SU-DHL-6 (cell line): Measurements from ENCODE around the gene SESN2.

ENCODE experiments used
- H2AFZ ChIP-seq: fragments of 200-600 bp; sonication (generic); 2 replicates; pipeline ENCODE4 v1.6.1; 2014; ENCODE audit warnings: low read depth, mild to moderate bottlenecking, moderate library complexity, mixed read lengths, antibody characterized with exemption, low read length; ENCODE audit not compliant: severe bottlenecking
- H3F3A ChIP-seq: fragments of 200-600 bp; shearing (Covaris generic); 2 replicates; pipeline ENCODE4 v1.6.0; 2016; ENCODE audit warnings: antibody characterized with exemption, mild to moderate bottlenecking; ENCODE audit not compliant: insufficient read depth
- H3K27ac ChIP-seq: fragments of 200-600 bp; sonication (generic); 2 replicates; pipeline ENCODE4 v1.5.1; 2016; ENCODE audit warnings: low read depth, mild to moderate bottlenecking, low read length, moderate library complexity, mixed read lengths
- H3K27me3 ChIP-seq: fragments of 200-600 bp; sonication (generic), shearing (Covaris generic); 2 replicates; pipeline ENCODE4 v1.6.0; 2014; ENCODE audit warnings: mild to moderate bottlenecking, low read length
- H3K36me3 ChIP-seq: fragments of 200-600 bp; sonication (generic); 2 replicates; pipeline ENCODE4 v1.6.1; 2014; ENCODE audit warnings: mild to moderate bottlenecking, low read length, mixed read lengths
- H3K4me2 ChIP-seq: fragments of 300-600, 200-600 bp; shearing (Covaris generic), sonication (generic); 2 replicates; pipeline ENCODE4 v1.6.0; 2014; ENCODE audit warnings: low read length, low read depth, mild to moderate bottlenecking; ENCODE audit not compliant: poor library complexity, severe bottlenecking
- H3K4me3 ChIP-seq: fragments of 200-600 bp; sonication (generic); 2 replicates; pipeline ENCODE4 v1.5.1; 2014; ENCODE audit warnings: antibody characterized with exemption, low read length, mild to moderate bottlenecking, mixed read lengths; ENCODE audit not compliant: insufficient read depth, poor library complexity, severe bottlenecking
- H3K79me2 ChIP-seq: fragments of 200-600 bp; sonication (generic); 2 replicates; pipeline ENCODE4 v1.6.1; 2014; ENCODE audit warnings: mild to moderate bottlenecking, low read length, moderate library complexity; ENCODE audit not compliant: insufficient read depth
- H3K9ac ChIP-seq: fragments of 200-600 bp; sonication (generic); 2 replicates; pipeline ENCODE4 v1.7.0; 2014; ENCODE audit warnings: mild to moderate bottlenecking, low read length
- H3K9me2 ChIP-seq: fragments of 200-600 bp; sonication (generic); replicated peaks from 2 replicates; pipeline ENCODE4 v1.6.1; 2014; ENCODE audit warnings: low read length; ENCODE audit not compliant: insufficient read depth
- H3K9me3 ChIP-seq: fragments of 200-600 bp; sonication (generic); 2 replicates; pipeline ENCODE4 v1.6.1; 2014; ENCODE audit warnings: low read length, mixed read lengths; ENCODE audit not compliant: insufficient read depth
- H4K20me1 ChIP-seq: fragments of 200-600 bp; sonication (generic); 2 replicates; pipeline ENCODE4 v1.6.1; 2014; ENCODE audit warnings: low read depth, mild to moderate bottlenecking, antibody characterized with exemption, low read length, moderate library complexity, mixed read lengths
- EZH2phosphoT487 ChIP-seq: fragments of 200-600 bp; sonication (generic), shearing (Covaris generic); conservative IDR thresholded peaks from 2 replicates; pipeline ENCODE4 v1.6.1; 2018; ENCODE audit warnings: mild to moderate bottlenecking, antibody characterized with exemption, low read length, moderate library complexity, mixed read lengths
- TF ChIP-seq, protein P1 (sequence below): fragments of 200-600 bp; sonication (generic); IDR thresholded peaks from one replicate; pipeline ENCODE4 v1.5.1; 2017; ENCODE audit warnings: antibody characterized with exemption, mild to moderate bottlenecking, low read length, moderate library complexity; ENCODE audit not compliant: insufficient read depth, poor library complexity, severe bottlenecking

The SESN2 gene

DNA sequence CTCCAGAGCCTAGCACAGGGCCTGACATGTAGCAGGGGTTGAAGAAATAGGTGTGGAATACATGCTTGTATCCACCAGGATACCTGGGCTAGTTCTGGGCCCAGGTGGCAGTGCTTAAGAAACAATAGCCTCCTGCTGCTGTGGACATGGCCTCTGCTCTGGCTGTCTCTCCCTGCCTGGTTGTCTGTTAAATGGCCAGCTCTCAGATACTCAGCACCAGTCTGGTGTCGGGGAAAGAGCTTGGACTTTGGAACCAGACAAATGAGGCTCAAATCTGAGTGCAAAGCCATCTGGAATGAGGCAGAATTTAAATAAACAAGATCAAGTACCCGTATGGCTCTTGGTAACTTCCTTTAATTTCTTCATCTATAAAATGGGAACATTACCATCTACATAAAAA is 31.5 kb downstream of the SESN2 start:
- Histone ChIP-seq H3K9me2 (no peaks in the 10 kb centered on the region), H3K36me3 (no peaks in the 10 kb centered on the region), H3K9me3 (no peaks in the 10 kb centered on the region), H4K20me1 (no peaks in the 10 kb centered on the region), H3K27ac (no peak overlapping the region), H3K4me3 (no peak overlapping the region), H3K4me2 (no peak overlapping the region), H3K9ac (no peak overlapping the region), H3K27me3 (no peaks in the 10 kb centered on the region), H3K79me2 (no peaks in the 10 kb centered on the region), H2AFZ (no peak overlapping the region), H3F3A (no peaks in the 10 kb centered on the region)
- no peak for TF ChIP-seq EZH2phosphoT487
- TF ChIP-seq, protein P1, sequence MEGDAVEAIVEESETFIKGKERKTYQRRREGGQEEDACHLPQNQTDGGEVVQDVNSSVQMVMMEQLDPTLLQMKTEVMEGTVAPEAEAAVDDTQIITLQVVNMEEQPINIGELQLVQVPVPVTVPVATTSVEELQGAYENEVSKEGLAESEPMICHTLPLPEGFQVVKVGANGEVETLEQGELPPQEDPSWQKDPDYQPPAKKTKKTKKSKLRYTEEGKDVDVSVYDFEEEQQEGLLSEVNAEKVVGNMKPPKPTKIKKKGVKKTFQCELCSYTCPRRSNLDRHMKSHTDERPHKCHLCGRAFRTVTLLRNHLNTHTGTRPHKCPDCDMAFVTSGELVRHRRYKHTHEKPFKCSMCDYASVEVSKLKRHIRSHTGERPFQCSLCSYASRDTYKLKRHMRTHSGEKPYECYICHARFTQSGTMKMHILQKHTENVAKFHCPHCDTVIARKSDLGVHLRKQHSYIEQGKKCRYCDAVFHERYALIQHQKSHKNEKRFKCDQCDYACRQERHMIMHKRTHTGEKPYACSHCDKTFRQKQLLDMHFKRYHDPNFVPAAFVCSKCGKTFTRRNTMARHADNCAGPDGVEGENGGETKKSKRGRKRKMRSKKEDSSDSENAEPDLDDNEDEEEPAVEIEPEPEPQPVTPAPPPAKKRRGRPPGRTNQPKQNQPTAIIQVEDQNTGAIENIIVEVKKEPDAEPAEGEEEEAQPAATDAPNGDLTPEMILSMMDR: no peak

- Histone ChIP-seq H3K27ac (no peak overlapping the region), H3K27me3 (no peaks in the 10 kb centered on the region), H3K4me3 (no peak overlapping the region), H3K79me2 (no peaks in the 10 kb centered on the region), H3K36me3 (no peaks in the 10 kb centered on the region), H3K9me2 (no peaks in the 10 kb centered on the region), H4K20me1 (no peaks in the 10 kb centered on the region), H3F3A (no peaks in the 10 kb centered on the region), H3K9me3 (no peaks in the 10 kb centered on the region), H3K4me2 (no peak overlapping the region), H3K9ac (no peak overlapping the region), H2AFZ (no peak overlapping the region)
- TF ChIP-seq EZH2phosphoT487: no peak
- TF ChIP-seq, protein P1: no peak
These were observed 32.4 kb downstream of the SESN2 start for GRCh38 chr1:28291711-28292110.

DNA sequence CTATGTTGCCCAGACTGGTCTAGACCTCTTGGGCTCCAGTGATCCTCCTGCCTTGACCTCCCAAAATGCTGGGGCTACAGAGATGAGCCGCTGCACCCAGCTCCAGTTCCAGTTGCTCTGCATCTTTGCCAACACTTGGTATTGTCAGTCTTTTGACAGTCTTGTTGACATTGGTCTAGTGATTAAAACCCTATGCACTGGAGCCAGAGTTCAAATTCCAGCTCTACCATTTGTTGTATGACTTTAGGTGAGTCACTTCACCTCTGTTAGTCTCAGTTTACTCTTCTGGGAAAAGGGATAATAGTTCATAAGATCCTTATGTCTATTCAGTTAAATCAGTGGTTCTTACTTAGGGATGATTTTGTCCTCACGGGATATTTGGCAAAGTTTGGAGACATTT is 36.6 kb downstream of the SESN2 start:
- Histone ChIP-seq H2AFZ (no peak overlapping the region), H3K27ac (no peak overlapping the region), H3K27me3 (no peaks in the 10 kb centered on the region), H3K4me3 (no peak overlapping the region), H3K36me3 (no peaks in the 10 kb centered on the region), H3K4me2 (no peak overlapping the region), H3K9ac (no peak overlapping the region), H3K9me3 (no peaks in the 10 kb centered on the region), H3K79me2 (no peaks in the 10 kb centered on the region), H3F3A (no peaks in the 10 kb centered on the region), H4K20me1 (no peaks in the 10 kb centered on the region), H3K9me2 (no peaks in the 10 kb centered on the region)
- no peak for TF ChIP-seq EZH2phosphoT487
- TF ChIP-seq, protein P1: no peak
